Parathyroid adenoma (tissue), 2 donors: ENCODE data around the gene TIMM8A.
A peak's percentile ranks its signal among the peaks of the same experiment; 100 is the strongest.
"Not testable (repeated sequence)": the region's sequence is repeated elsewhere in the genome, so short reads cannot be mapped to it uniquely, and the experiment has no call there.

ENCODE experiments used
- H2AFZ ChIP-seq: fragments of 300-600 bp; sonication (generic); one replicate; pipeline ENCODE4 v1.7.0; 2017; ENCODE audit warnings: antibody characterized with exemption, mild to moderate bottlenecking
- H3K27ac ChIP-seq: fragments of 300-600 bp; sonication (generic); one replicate; pipeline ENCODE4 v1.7.0; 2017
- H3K27me3 ChIP-seq: fragments of 300-600 bp; sonication (generic); one replicate; pipeline ENCODE4 v1.7.0; 2017; ENCODE audit warnings: low read length; ENCODE audit not compliant: control insufficient read depth, insufficient read depth
- H3K36me3 ChIP-seq: fragments of 300-600 bp; sonication (generic); one replicate; pipeline ENCODE4 v1.7.0; 2017; ENCODE audit warnings: low read length; ENCODE audit not compliant: control insufficient read depth, insufficient read depth
- H3K4me1 ChIP-seq: fragments of 300-600 bp; sonication (generic); one replicate; pipeline ENCODE4 v1.7.0; 2017; ENCODE audit warnings: control low read depth
- H3K4me2 ChIP-seq: fragments of 300-600 bp; sonication (generic); one replicate; pipeline ENCODE4 v1.7.0; 2017; ENCODE audit warnings: low read length
- H3K4me3 ChIP-seq: fragments of 300-600 bp; sonication (generic); one replicate; pipeline ENCODE4 v1.7.0; 2017; ENCODE audit warnings: low read depth, low read length
- H3K79me2 ChIP-seq: fragments of 300-600 bp; sonication (generic); one replicate; pipeline ENCODE4 v1.7.0; 2017; ENCODE audit warnings: control low read depth
- H3K9ac ChIP-seq: fragments of 300-600 bp; sonication (generic); one replicate; pipeline ENCODE4 v1.7.0; 2017; ENCODE audit warnings: mild to moderate bottlenecking
- H3K9me3 ChIP-seq: fragments of 300-600 bp; sonication (generic); one replicate; pipeline ENCODE4 v1.7.0; 2017; ENCODE audit warnings: low read length; ENCODE audit not compliant: control insufficient read depth
- TF ChIP-seq, protein P1 (sequence below): fragments of 300-600 bp; sonication (generic); IDR thresholded peaks from one replicate; pipeline ENCODE4 v1.7.0; 2017; ENCODE audit warnings: antibody characterized with exemption, mild to moderate bottlenecking
- donor health status: primary hyperparathyroidism.

The TIMM8A gene

GRCh38 chrX:101357166-101357795 is 8.7 kb upstream of the TIMM8A start:
- Histone ChIP-seq H3K4me1 (no peaks in the 10 kb centered on the region), H3K79me2 (no peaks in the 10 kb centered on the region), H3K9me3 (no peaks in the 10 kb centered on the region), H3K9ac (no peak overlapping the region), H3K4me3 (no peak overlapping the region), H3K4me2 (no peak overlapping the region), H2AFZ (no peak overlapping the region), H3K36me3 (no peaks in the 10 kb centered on the region), H3K27ac (no peak overlapping the region), H3K27me3 (no peaks in the 10 kb centered on the region)
- TF ChIP-seq, protein P1, sequence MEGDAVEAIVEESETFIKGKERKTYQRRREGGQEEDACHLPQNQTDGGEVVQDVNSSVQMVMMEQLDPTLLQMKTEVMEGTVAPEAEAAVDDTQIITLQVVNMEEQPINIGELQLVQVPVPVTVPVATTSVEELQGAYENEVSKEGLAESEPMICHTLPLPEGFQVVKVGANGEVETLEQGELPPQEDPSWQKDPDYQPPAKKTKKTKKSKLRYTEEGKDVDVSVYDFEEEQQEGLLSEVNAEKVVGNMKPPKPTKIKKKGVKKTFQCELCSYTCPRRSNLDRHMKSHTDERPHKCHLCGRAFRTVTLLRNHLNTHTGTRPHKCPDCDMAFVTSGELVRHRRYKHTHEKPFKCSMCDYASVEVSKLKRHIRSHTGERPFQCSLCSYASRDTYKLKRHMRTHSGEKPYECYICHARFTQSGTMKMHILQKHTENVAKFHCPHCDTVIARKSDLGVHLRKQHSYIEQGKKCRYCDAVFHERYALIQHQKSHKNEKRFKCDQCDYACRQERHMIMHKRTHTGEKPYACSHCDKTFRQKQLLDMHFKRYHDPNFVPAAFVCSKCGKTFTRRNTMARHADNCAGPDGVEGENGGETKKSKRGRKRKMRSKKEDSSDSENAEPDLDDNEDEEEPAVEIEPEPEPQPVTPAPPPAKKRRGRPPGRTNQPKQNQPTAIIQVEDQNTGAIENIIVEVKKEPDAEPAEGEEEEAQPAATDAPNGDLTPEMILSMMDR, result peak; percentile 17

GRCh38 chrX:101349193-101349562 is 636 bp upstream of the TIMM8A start:
- Histone ChIP-seq H3K4me1 (no peaks in the 10 kb centered on the region), H3K79me2 (no peaks in the 10 kb centered on the region), H3K27me3 (no peaks in the 10 kb centered on the region), H2AFZ (peak overlapping the region; percentile 90), H3K4me3 (peak overlapping the region; percentile 90), H3K27ac (peak overlapping the region; percentile 80), H3K36me3 (no peaks in the 10 kb centered on the region), H3K4me2 (peak overlapping the region; percentile 71), H3K9me3 (no peaks in the 10 kb centered on the region), H3K9ac (no peak overlapping the region)
- TF ChIP-seq, protein P1, result no peak

- Histone ChIP-seq H2AFZ (peak overlapping the region; percentile 90), H3K27ac (peak overlapping the region; percentile 80), H3K27me3 (no peaks in the 10 kb centered on the region), H3K4me1 (no peaks in the 10 kb centered on the region), H3K9ac (no peak overlapping the region), H3K4me3 (peak overlapping the region; percentile 90), H3K79me2 (no peaks in the 10 kb centered on the region), H3K36me3 (no peaks in the 10 kb centered on the region), H3K9me3 (no peaks in the 10 kb centered on the region), H3K4me2 (peak overlapping the region; percentile 71)
- TF ChIP-seq, protein P1, result no peak
Observed at GRCh38 chrX:101347859-101348451, 587 bp downstream of the TIMM8A start.

DNA sequence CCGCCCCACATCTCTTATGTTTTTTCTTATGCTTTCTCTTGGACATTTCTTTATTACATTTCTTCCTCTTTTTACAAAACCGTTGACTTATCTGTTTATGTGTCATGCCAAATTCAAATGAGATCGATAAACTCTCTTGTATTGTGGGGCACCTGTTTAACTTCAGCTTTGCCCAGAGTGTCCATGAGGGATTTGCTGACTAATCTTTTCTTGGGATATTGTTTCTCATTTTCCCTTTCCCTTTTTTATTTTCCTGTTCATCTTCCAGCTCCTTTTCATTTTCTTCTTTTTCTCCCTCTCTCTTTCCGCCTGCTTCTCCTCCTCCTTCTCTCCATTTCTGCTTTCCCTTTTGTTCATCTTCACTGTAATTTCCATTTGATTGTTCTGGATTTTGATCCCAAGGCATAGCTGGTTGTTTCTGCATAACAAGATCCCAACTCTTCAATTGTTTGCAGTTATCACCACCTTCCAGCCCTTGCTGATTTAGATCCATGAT is 10.7 kb downstream of the TIMM8A start:
- no peak overlapping the region for H3K4me2 ChIP-seq
- no peak overlapping the region for H2AFZ ChIP-seq
- H3K4me1 ChIP-seq, result no peaks in the 10 kb centered on the region
- H3K9me3 ChIP-seq, result no peaks in the 10 kb centered on the region
- H3K27ac ChIP-seq, result no peak overlapping the region
- H3K4me3 ChIP-seq, result no peak overlapping the region
- H3K36me3 ChIP-seq, result no peaks in the 10 kb centered on the region
- H3K9ac ChIP-seq, result no peak overlapping the region
- no peaks in the 10 kb centered on the region for H3K79me2 ChIP-seq
- no peaks in the 10 kb centered on the region for H3K27me3 ChIP-seq
- TF ChIP-seq, protein P1, result no peak

DNA sequence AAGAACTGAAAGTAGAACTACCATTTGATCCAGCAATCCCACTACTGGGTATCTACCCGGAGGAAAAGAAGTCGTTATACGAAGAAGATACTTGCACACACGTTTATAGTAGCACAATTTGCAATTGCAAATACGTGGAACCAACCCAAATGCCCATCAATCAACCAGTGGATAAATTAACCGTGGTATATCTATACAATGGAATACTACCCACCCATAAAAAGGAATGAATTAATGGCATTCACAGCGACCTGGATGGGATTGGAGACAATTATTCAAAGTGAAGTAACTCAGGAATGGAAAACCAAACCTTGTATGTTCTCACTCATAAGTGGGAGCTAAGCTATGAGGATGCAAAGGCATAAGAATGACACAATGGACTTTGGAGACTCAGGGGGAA is 14.2 kb downstream of the TIMM8A start:
- H3K4me3 ChIP-seq, H3K27me3 ChIP-seq, H3K9me3 ChIP-seq, H3K27ac ChIP-seq, H3K36me3 ChIP-seq, H3K9ac ChIP-seq, H3K79me2 ChIP-seq, H3K4me2 ChIP-seq, H3K4me1 ChIP-seq, H2AFZ ChIP-seq: not testable (repeated sequence)

DNA sequence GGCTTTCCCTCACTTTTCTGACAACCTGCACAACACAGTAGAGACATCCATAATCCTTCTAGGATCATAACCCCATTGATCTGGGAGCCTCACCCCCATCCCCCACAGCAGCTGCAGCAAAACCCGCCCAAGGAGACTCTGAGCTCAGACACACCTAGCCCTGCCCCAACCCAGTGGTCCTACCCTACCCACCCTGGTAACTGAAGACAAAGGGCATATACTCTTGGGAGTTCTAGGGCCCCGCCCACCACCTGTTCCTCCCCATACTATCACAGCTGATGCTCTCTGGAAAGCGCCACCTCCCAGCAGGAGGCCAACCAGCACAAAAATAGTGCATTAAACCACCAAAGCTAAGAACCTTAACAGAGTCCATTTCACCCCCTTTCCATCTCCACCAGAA is 21.9 kb downstream of the TIMM8A start:
- H3K4me1 ChIP-seq, H3K9ac ChIP-seq, H3K79me2 ChIP-seq, H3K9me3 ChIP-seq, H3K27ac ChIP-seq, H3K4me3 ChIP-seq, H3K36me3 ChIP-seq, H3K4me2 ChIP-seq, H2AFZ ChIP-seq, H3K27me3 ChIP-seq: not testable (repeated sequence)
